ENCODE measurements around the gene MAPRE2.

Gene MAPRE2

DNA sequence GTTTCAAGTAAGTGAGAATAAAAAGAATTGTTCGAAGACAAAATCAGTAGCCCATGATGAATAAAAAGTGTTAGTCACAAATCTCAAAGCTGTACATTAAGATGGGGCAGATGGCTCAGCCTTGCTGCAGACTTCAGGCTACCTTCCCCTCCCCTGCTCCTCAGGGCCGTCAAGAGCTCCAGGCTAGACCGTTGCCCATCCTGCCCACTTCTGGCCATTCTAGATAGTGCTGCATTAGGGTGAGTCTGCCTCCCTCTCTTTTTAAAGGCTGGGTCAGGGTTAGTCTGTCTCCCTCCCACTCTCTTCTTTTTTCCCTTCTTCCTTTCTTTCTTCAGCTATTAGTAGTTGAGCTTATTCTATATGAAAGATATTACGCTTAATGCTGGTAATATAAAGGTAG is 86.0 kb downstream of the MAPRE2 start:
- Histone ChIP-seq H3K27me3 (ENCODE audit: insufficient read depth, low read depth, severe bottlenecking) (no peaks in the 10 kb centered on the region), H3K4me3 (ENCODE audit: low read depth, low read length) (no peak overlapping the region), H3K36me3 (peaks cover 10% of the 10 kb centered on the region), H3K27ac (no peak overlapping the region), H3K9me3 (ENCODE audit: severe bottlenecking) (no peaks in the 10 kb centered on the region)
- peak; percentile 48 for DNase-seq
- TF ChIP-seq, protein P1, sequence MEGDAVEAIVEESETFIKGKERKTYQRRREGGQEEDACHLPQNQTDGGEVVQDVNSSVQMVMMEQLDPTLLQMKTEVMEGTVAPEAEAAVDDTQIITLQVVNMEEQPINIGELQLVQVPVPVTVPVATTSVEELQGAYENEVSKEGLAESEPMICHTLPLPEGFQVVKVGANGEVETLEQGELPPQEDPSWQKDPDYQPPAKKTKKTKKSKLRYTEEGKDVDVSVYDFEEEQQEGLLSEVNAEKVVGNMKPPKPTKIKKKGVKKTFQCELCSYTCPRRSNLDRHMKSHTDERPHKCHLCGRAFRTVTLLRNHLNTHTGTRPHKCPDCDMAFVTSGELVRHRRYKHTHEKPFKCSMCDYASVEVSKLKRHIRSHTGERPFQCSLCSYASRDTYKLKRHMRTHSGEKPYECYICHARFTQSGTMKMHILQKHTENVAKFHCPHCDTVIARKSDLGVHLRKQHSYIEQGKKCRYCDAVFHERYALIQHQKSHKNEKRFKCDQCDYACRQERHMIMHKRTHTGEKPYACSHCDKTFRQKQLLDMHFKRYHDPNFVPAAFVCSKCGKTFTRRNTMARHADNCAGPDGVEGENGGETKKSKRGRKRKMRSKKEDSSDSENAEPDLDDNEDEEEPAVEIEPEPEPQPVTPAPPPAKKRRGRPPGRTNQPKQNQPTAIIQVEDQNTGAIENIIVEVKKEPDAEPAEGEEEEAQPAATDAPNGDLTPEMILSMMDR (IDR thresholded peaks at IDR 0.05; ENCODE audit: low read depth, low read length): peak; percentile 56

DNA sequence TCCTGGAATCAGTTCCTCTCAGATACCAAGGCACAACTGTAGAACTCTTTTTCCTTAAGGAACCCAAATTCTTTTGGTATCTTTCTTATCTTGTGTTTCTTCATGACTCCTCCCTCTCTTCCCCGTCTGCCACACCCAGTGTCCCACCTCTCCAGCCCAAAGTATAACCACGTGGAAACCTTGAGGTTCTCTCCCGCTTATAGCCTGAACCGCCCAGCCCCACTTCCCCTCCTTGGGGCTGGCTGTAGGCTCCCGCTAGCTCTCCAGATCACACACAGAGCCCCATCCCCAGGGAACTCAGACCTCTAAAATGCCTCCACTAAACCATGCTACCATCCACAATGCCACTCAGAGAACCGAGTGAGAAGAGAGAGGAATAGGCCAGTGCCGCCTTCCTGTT is 87.5 kb downstream of the MAPRE2 start:
- DNase-seq: no peak
- no peaks in the 10 kb centered on the region for H3K9me3 ChIP-seq (ENCODE audit: severe bottlenecking)
- TF ChIP-seq, protein P1 (IDR thresholded peaks at IDR 0.05; ENCODE audit: low read depth, low read length): no peak
- H3K4me3 ChIP-seq (ENCODE audit: low read depth, low read length): no peak overlapping the region
- H3K27me3 ChIP-seq (ENCODE audit: insufficient read depth, low read depth, severe bottlenecking): no peaks in the 10 kb centered on the region
- peaks cover 11% of the 10 kb centered on the region for H3K36me3 ChIP-seq
- H3K27ac ChIP-seq: no peak overlapping the region

DNA sequence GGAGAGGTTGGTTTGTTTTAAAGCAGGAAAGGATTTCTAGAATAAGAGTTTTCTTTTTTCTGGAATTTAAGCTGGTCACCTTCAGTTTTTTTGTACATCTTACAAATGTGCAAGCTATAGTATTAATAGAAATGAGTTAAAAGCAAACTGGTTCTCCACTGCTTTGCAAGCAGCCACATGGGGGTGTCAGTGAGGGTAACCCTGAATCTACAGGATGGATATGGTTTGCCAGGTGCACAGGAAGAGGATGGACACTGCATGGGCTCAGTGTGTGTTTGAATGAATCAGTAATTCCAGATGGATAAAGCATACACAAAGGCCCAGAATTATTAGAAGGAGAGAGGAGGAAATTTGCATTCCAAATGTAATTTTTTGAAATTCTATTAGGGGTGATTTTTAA is 89.0 kb downstream of the MAPRE2 start:
- no peak overlapping the region for H3K27ac ChIP-seq

DNA sequence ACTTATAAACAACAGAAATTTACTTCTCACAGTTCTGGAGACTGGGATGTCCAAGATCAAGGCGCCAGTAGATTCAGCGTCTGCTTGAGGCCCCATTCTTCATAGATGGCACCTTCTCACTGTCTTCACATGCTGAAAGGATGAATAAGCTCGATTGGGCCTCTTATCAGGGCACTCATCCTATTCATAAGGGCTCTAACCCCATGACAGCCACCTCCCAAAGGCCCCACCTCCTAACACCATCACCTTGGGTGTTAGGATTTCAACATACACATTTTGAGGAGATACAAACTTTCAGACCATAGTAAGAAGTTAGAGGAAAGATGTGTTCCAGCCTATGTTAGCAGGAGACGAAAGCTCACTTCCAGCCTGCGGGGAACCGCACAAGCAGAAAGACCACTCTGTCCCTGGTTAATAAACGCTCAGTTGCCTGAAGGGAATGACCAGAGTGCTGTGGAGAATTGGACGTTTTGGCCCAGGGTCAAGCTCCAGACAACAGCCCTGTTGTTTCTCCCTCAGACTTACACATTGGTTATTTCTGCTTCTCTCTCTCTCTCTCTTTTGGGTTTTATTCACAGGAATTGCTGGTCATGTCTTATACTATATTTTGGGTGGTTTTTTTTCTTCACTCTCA is 90.3 kb downstream of the MAPRE2 start:
- Histone ChIP-seq H3K36me3 (peaks cover 12% of the 10 kb centered on the region), H3K9me3 (ENCODE audit: severe bottlenecking) (no peaks in the 10 kb centered on the region), H3K4me3 (ENCODE audit: low read depth, low read length) (no peak overlapping the region), H3K27me3 (ENCODE audit: insufficient read depth, low read depth, severe bottlenecking) (no peaks in the 10 kb centered on the region), H3K27ac (no peak overlapping the region)
- TF ChIP-seq, protein P1 (IDR thresholded peaks at IDR 0.05; ENCODE audit: low read depth, low read length): no peak
- DNase-seq: no peak

More for the DNA sequence above, 89.0 kb downstream of the MAPRE2 start:
- TF ChIP-seq, protein P1 (IDR thresholded peaks at IDR 0.05; ENCODE audit: low read depth, low read length): no peak
- Histone ChIP-seq H3K9me3 (ENCODE audit: severe bottlenecking) (no peaks in the 10 kb centered on the region), H3K4me3 (ENCODE audit: low read depth, low read length) (no peak overlapping the region), H3K27me3 (ENCODE audit: insufficient read depth, low read depth, severe bottlenecking) (no peaks in the 10 kb centered on the region), H3K36me3 (peaks cover 12% of the 10 kb centered on the region)
- no peak for DNase-seq

DNA sequence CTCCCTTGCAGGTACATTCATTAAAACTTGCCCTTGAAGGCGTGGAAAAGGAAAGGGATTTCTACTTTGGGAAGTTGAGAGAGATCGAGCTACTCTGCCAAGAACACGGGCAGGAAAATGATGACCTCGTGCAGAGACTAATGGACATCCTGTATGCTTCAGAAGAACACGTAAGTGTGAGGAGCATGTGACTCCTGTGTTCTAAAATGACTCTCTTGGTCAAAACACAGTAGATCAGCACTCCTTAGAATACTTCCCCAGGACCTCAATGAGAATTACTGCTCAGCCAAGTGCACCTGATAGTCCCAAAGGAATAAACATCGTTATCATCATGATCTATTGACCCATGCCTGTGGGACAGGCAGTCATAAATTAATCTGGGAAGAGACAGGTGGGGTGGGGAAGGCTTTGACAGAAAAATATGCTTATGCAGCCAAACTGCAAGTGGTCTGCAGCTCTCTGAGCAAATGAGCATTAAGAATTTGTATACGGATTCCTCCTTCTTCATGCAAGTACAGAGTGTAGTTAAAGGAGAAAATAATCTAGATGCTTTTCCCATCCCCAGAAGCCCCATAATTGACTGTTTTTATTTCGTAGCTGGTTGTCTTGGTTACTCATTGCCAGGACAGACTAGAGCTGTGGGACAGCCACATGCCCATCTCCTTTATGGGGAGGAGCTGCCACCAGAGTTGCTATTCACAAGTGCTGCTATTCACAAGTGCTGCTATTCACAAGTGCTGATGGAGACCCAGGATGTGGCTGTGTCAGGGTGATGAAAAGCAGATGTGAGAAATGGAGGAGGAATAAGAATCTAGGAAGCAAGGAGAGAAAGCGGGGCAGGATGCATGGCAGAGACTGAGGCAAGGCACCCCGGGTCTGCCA is 91.0 kb downstream of the MAPRE2 start:
- H3K4me3 ChIP-seq (ENCODE audit: low read depth, low read length): no peak overlapping the region
- H3K9me3 ChIP-seq (ENCODE audit: severe bottlenecking): no peaks in the 10 kb centered on the region
- peaks cover 9% of the 10 kb centered on the region for H3K36me3 ChIP-seq
- TF ChIP-seq, protein P1 (IDR thresholded peaks at IDR 0.05; ENCODE audit: low read depth, low read length): no peak
- H3K27ac ChIP-seq: no peak overlapping the region
- no peaks in the 10 kb centered on the region for H3K27me3 ChIP-seq (ENCODE audit: insufficient read depth, low read depth, severe bottlenecking)
- no peak for DNase-seq
